ENCODE measurements around the gene LOXL3. TPM values are rescaled to one million over a fixed set of nuclear protein-coding genes. Genes with fewer than 3 reads are reported as not detected.

The LOXL3 gene
- total RNA-seq, 1 donor from 2014 or later, result 17.6 TPM

- H3K9ac ChIP-seq (ENCODE audit: low read length), result no peak overlapping the region
- H3K27me3 ChIP-seq (ENCODE audit: insufficient read depth, low read length), result peaks cover 48% of the 10 kb centered on the region
- H3K4me2 ChIP-seq (ENCODE audit: low read length), result no peak overlapping the region
- peaks cover 5% of the 10 kb centered on the region for H3K36me3 Mint-ChIP-seq (ENCODE audit: low read depth, unreplicated experiment)
- peaks cover 13% of the 10 kb centered on the region for H4K20me1 ChIP-seq (ENCODE audit: insufficient read depth, low read length)
- no peak overlapping the region for H3K27ac Mint-ChIP-seq (ENCODE audit: unreplicated experiment)
- no peaks in the 10 kb centered on the region for H3K36me3 ChIP-seq (ENCODE audit: insufficient read depth, low read length)
- peaks cover 18% of the 10 kb centered on the region for H3K79me2 ChIP-seq (ENCODE audit: insufficient read depth, low read length)
- H3K4me3 Mint-ChIP-seq (ENCODE audit: unreplicated experiment), result no peak overlapping the region
- peaks cover 47% of the 10 kb centered on the region for H3K27me3 Mint-ChIP-seq (ENCODE audit: low read depth, unreplicated experiment)
- H3K4me1 Mint-ChIP-seq (ENCODE audit: low read depth, unreplicated experiment), result peaks cover 13% of the 10 kb centered on the region
- H3K9me3 Mint-ChIP-seq (ENCODE audit: unreplicated experiment), result no peaks in the 10 kb centered on the region
- H3K4me1 ChIP-seq (ENCODE audit: insufficient read depth, low read length), result peaks cover 30% of the 10 kb centered on the region
- DNase-seq (ENCODE audit: low read depth) (no peak), FAIRE-seq (no peak)
- H3K27ac ChIP-seq (ENCODE audit: low read depth, low read length), result no peak overlapping the region
- TF ChIP-seq, protein P1, sequence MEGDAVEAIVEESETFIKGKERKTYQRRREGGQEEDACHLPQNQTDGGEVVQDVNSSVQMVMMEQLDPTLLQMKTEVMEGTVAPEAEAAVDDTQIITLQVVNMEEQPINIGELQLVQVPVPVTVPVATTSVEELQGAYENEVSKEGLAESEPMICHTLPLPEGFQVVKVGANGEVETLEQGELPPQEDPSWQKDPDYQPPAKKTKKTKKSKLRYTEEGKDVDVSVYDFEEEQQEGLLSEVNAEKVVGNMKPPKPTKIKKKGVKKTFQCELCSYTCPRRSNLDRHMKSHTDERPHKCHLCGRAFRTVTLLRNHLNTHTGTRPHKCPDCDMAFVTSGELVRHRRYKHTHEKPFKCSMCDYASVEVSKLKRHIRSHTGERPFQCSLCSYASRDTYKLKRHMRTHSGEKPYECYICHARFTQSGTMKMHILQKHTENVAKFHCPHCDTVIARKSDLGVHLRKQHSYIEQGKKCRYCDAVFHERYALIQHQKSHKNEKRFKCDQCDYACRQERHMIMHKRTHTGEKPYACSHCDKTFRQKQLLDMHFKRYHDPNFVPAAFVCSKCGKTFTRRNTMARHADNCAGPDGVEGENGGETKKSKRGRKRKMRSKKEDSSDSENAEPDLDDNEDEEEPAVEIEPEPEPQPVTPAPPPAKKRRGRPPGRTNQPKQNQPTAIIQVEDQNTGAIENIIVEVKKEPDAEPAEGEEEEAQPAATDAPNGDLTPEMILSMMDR (IDR thresholded peaks at IDR 0.05; ENCODE audit: insufficient read depth, low read depth, low read length), result no peak
- no peak for TF ChIP-seq EZH2 (IDR thresholded peaks at IDR 0.05; ENCODE audit: insufficient read depth, low read length)
- no peak overlapping the region for H3K4me3 ChIP-seq (ENCODE audit: insufficient read depth, low read depth, low read length)
- H3K9me3 ChIP-seq (ENCODE audit: insufficient read depth, low read depth, low read length), result no peaks in the 10 kb centered on the region
- no peak overlapping the region for H2AFZ ChIP-seq (ENCODE audit: low read depth, low read length)
These were observed 43.5 kb downstream of the LOXL3 start for GRCh38 chr2:74510272-74510671.

DNA sequence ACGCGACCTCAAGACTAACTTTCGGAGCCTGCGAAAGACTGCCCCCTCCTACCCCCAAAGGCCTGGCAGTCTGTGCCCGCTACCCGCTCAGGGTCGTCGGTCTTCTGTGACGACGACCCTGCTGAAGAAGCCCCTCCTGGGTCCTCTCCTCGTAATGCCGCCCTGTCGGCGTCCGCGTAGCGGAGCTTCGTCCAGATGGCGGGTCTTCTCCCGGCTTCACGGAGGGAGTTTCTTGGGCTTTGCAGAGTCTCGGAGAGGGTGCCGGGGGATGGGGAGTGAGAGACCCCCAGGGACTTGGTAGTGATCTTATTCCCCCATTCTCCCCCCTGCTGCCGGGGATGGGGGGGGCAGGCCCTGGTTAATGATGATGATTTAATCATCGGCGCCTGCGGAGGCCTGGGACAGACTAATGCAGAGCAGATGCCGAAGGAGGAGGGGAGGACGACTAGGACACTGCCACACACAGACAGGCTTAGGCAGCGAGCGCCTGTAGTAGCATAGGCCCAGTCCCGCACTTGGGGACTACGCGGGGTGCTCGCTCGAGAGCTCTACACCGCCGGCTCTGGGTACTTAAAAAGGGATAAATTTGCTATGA, 45.7 kb downstream of the LOXL3 start:
- Mint-ChIP-seq H3K27me3 (ENCODE audit: low read depth, unreplicated experiment) (peaks cover 40% of the 10 kb centered on the region), H3K4me3 (ENCODE audit: unreplicated experiment) (peak overlapping the region; percentile 97), H3K9me3 (ENCODE audit: unreplicated experiment) (no peaks in the 10 kb centered on the region), H3K4me1 (ENCODE audit: low read depth, unreplicated experiment) (peaks cover 21% of the 10 kb centered on the region), H3K27ac (ENCODE audit: unreplicated experiment) (peak overlapping the region; percentile 99), H3K36me3 (ENCODE audit: low read depth, unreplicated experiment) (peaks cover 12% of the 10 kb centered on the region)
- TF ChIP-seq, protein P1 (IDR thresholded peaks at IDR 0.05; ENCODE audit: insufficient read depth, low read depth, low read length), result no peak
- TF ChIP-seq EZH2 (IDR thresholded peaks at IDR 0.05; ENCODE audit: insufficient read depth, low read length), result no peak
- Histone ChIP-seq H3K9ac (ENCODE audit: low read length) (peak overlapping the region; percentile 95), H3K4me1 (ENCODE audit: insufficient read depth, low read length) (peaks cover 47% of the 10 kb centered on the region), H4K20me1 (ENCODE audit: insufficient read depth, low read length) (peaks cover 7% of the 10 kb centered on the region), H3K27me3 (ENCODE audit: insufficient read depth, low read length) (peaks cover 31% of the 10 kb centered on the region), H3K27ac (ENCODE audit: low read depth, low read length) (peak overlapping the region; percentile 99), H3K4me2 (ENCODE audit: low read length) (peak overlapping the region; percentile 97), H3K9me3 (ENCODE audit: insufficient read depth, low read depth, low read length) (no peaks in the 10 kb centered on the region), H3K79me2 (ENCODE audit: insufficient read depth, low read length) (peaks cover 24% of the 10 kb centered on the region), H3K36me3 (ENCODE audit: insufficient read depth, low read length) (peaks cover 4% of the 10 kb centered on the region), H2AFZ (ENCODE audit: low read depth, low read length) (peak overlapping the region; percentile 98), H3K4me3 (ENCODE audit: insufficient read depth, low read depth, low read length) (peak overlapping the region; percentile 94)
- DNase-seq (ENCODE audit: low read depth) (no peak), FAIRE-seq (no peak)

Data from astrocyte (in vitro differentiated cells and primary cell).